Measurements from ENCODE around the gene TXLNB. TPM values are rescaled to one million over a fixed set of nuclear protein-coding genes. Genes with fewer than 3 reads are reported as not detected.

TXLNB gene
- total and polyA plus RNA-seq, 2 of the 4 experiments (the other 2 are of a cell fraction) = under 0.01 to 0.05 TPM

DNA sequence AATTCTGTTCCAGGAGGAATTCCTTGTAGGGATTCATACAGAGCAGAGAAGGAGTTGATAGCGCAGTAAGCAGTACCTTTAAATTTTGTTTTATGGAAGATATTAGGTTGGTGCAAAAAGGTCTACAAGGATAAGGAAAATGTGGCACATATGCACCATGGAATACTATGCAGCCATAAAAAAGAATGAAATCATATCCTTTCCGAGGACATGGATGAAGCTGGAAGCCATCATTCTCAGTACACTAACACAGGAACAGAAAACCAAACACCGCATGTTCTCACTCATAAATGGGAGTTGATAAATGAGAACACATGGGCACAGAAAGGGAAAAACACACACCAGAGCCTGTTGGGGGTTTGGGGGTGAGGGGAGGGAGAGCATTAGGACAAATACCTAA is 37.4 kb upstream of the TXLNB start:
- H3K27ac ChIP-seq (ENCODE audit: insufficient read depth, low read length) = no peak overlapping the region
- intact Hi-C loops (cut with micrococcal nuclease) = no loop called here
- H3K4me2 ChIP-seq (ENCODE audit: low read depth, low read length) = no peak overlapping the region
- H2AFZ ChIP-seq (replicated peaks; ENCODE audit: low read length, poor library complexity) = no peak overlapping the region
- ATAC-seq (ENCODE audit: low read depth) = no peak
- H4K20me1 ChIP-seq (ENCODE audit: insufficient read depth, low read length) = no peaks in the 10 kb centered on the region
- dilution Hi-C loops (cut with HindIII; ENCODE audit: low sequenced_read_pairs, unreplicated experiment) = no loop called here
- H3K36me3 ChIP-seq (ENCODE audit: control insufficient read depth, insufficient read depth, low read length) = no peaks in the 10 kb centered on the region
- no peak overlapping the region for H3K23ac ChIP-seq (ENCODE audit: low read depth, low read length)
- no peaks in the 10 kb centered on the region for H3K9me3 ChIP-seq (ENCODE audit: control insufficient read depth, insufficient read depth, low read length)
- CTCF ChIA-PET = interaction anchor here (1.2 kb wide), 1 partner anchor 13 kb away, joined by 3 read pairs; no protein-coding TSS in a partner anchor
- POLR2A ChIA-PET (ENCODE audit: unreplicated experiment) = no interaction called here
- no peak overlapping the region for H2AK9ac ChIP-seq (replicated peaks; ENCODE audit: low read depth, low read length, poor library complexity)
- H3K79me1 ChIP-seq (ENCODE audit: low read depth in 1 of 2, low read length in 2 of 2) = no peaks in the 10 kb centered on the region
- H2AK5ac ChIP-seq (ENCODE audit: low read depth, low read length) = no peak overlapping the region
- H4K5ac ChIP-seq (ENCODE audit: low read depth, low read length) = no peak overlapping the region
- no peak for DNase-seq
- TF ChIP-seq, protein P1, sequence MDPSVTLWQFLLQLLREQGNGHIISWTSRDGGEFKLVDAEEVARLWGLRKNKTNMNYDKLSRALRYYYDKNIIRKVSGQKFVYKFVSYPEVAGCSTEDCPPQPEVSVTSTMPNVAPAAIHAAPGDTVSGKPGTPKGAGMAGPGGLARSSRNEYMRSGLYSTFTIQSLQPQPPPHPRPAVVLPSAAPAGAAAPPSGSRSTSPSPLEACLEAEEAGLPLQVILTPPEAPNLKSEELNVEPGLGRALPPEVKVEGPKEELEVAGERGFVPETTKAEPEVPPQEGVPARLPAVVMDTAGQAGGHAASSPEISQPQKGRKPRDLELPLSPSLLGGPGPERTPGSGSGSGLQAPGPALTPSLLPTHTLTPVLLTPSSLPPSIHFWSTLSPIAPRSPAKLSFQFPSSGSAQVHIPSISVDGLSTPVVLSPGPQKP (IDR thresholded peaks at IDR 0.05; ENCODE audit: borderline replicate concordance, low read depth, low read length) = no peak
- TF ChIP-seq RCOR1 (IDR thresholded peaks at IDR 0.05; ENCODE audit: insufficient replicate concordance, low read length) = no peak
- no peak for TF ChIP-seq MAZ (IDR thresholded peaks at IDR 0.05; ENCODE audit: borderline replicate concordance, low read depth, low read length)
- TF ChIP-seq RAD21 (IDR thresholded peaks at IDR 0.05; ENCODE audit: low read length) = no peak
- no peak for TF ChIP-seq SMC3 (IDR thresholded peaks at IDR 0.05; ENCODE audit: low read depth, low read length)
- H2BK15ac ChIP-seq (ENCODE audit: low read depth, low read length) = no peak overlapping the region
- H4K8ac ChIP-seq (ENCODE audit: low read depth in 2 of 2, low read length in 2 of 2) = no peak overlapping the region
- no peaks in the 10 kb centered on the region for H3K27me3 ChIP-seq (ENCODE audit: control insufficient read depth, insufficient read depth, low read length)
- no peak overlapping the region for H4K91ac ChIP-seq (ENCODE audit: insufficient read depth, low read depth, low read length)
- no peak overlapping the region for H2BK5ac ChIP-seq (ENCODE audit: low read depth, low read length, poor library complexity, severe bottlenecking)
- H3K9me1 ChIP-seq (ENCODE audit: insufficient read depth, low read length) = no peaks in the 10 kb centered on the region
- no peak overlapping the region for H2BK20ac ChIP-seq (ENCODE audit: low read depth, low read length)
- BruUV-seq (replicated peaks) = no TSS peak
- no peak overlapping the region for H3K4ac ChIP-seq (ENCODE audit: low read depth, low read length)
- H3K18ac ChIP-seq (ENCODE audit: low read depth, low read length) = no peak overlapping the region
- no peak overlapping the region for H3K14ac ChIP-seq (replicated peaks; ENCODE audit: low read depth, low read length)
- H3K4me1 ChIP-seq (ENCODE audit: control insufficient read depth, insufficient read depth, low read length) = no peaks in the 10 kb centered on the region
- WGBS, 2 experiments (ENCODE audit: extremely low coverage in 2 of 2, insufficient read length in 1 of 2) = no CpG with 5 or more reads among the region's 3 CpGs
- no peak overlapping the region for H3K56ac ChIP-seq (ENCODE audit: extremely low read depth, insufficient read depth, low read length)
- in situ Hi-C loops (cut with MboI; ENCODE audit: low sequenced_read_pairs) = no loop called here
- no peak overlapping the region for H3K4me3 ChIP-seq (ENCODE audit: insufficient read depth, low read depth, low read length)
- no peak overlapping the region for H2BK120ac ChIP-seq (ENCODE audit: low read depth, low read length)
- H3K9ac ChIP-seq (ENCODE audit: low read depth, low read length) = no peak overlapping the region
